Measurements from ENCODE around the gene GPX4. TPM values are rescaled to one million over a fixed set of nuclear protein-coding genes. Genes with fewer than 3 reads are reported as not detected.
"Not testable (repeated sequence)": the region's sequence is repeated elsewhere in the genome, so short reads cannot be mapped to it uniquely, and the experiment has no call there.

Gene GPX4
- total and polyA plus RNA-seq, 2 experiments from 2014 or later, result 351 to 573 TPM

DNA sequence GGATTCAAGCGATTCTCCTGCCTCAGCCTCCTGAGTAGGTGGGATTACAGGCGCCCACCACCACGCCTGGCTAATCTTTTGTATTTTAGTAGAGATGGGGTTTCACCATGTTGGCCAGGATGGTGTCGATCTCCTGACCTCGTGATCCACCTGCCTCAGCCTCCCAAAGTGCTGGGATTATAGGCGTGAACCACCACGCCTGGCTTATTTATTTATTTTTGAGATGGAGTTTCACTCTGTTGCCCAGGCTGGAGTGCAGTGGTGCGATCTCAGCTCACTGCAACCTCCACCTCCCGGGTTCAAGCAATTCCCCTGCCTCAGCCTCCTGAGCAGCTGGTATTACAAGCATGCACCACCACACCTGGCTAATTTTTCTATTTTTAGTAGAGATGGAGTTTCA, 10.9 kb downstream of the GPX4 start:
- not testable (repeated sequence) for H3K9me2 ChIP-seq (ENCODE audit: insufficient read depth); H3K4me1 ChIP-seq (ENCODE audit: insufficient read depth); H2AFZ ChIP-seq; H4K20me1 ChIP-seq (replicated peaks; ENCODE audit: insufficient read depth); DNase-seq (ENCODE audit: low spot score); H3K9me3 Mint-ChIP-seq; H3K4me1 Mint-ChIP-seq; H3K27ac Mint-ChIP-seq; H3K4me2 ChIP-seq; H3K4me3 Mint-ChIP-seq; ATAC-seq; H3K79me2 ChIP-seq (replicated peaks; ENCODE audit: insufficient read depth); H3K27me3 ChIP-seq (ENCODE audit: insufficient read depth); H3F3A ChIP-seq (replicated peaks; ENCODE audit: low read depth); H3K27me3 Mint-ChIP-seq (ENCODE audit: insufficient read depth, low read depth, poor library complexity); H3K4me3 ChIP-seq; H3K36me3 ChIP-seq (ENCODE audit: insufficient read depth)
- 0 out of 2 replicates have a peak overlapping the region, but pooled peaks have one; percentile 50 for H3K27ac ChIP-seq (ENCODE audit: low read depth)
- H3K36me3 Mint-ChIP-seq (ENCODE audit: low read depth), result peaks cover 10% of the 10 kb centered on the region; the same call in 2 of the 3 replicates

DNA sequence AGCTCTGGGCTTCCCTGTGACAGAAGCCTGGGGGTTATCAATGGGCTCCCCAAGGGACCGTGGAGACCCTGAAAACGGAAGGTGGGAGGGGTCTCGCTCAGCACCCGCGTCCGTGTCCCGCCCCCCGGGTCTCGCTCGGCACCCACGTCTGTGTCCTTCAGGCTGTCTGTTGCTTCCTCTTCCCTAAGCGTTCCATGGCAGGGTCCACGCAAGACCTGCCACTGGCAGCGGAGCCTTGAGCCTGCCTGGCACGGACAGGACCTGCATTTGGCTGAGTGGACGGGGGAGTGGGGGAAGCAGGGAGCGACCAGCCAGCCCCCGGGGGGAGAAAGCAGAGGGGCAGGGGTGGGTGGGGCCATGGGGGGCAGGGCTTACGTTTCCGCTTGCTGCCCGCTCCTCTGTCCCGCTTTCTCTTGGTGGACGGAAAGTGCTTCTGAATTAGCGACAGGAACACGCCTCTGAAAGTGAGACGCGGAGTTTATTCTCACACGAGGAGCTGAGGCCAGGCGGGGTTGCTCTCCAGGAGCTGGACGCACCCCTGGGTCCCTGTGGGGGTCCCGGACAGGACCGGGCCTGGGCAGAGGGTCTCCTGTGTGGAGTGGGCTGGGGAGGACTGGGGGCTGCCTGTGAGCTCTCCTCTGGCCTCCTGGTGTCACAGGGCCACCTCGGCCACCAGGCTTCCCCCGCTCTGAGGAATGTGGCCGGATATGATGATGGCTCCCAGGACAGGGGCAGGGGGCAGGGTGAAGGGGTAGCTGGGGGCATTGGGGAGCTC, 12.0 kb downstream of the GPX4 start:
- Histone ChIP-seq H3K36me3 (ENCODE audit: insufficient read depth) (no peaks in the 10 kb centered on the region), H3K27me3 (ENCODE audit: insufficient read depth) (no peaks in the 10 kb centered on the region)
- H3K4me3 Mint-ChIP-seq, result no peak overlapping the region
- no peak for TF ChIP-seq CREB1 (CRISPR knock-in tag; IDR thresholded peaks at IDR 0.05; ENCODE audit: low read depth)
- TF ChIP-seq, protein P1, sequence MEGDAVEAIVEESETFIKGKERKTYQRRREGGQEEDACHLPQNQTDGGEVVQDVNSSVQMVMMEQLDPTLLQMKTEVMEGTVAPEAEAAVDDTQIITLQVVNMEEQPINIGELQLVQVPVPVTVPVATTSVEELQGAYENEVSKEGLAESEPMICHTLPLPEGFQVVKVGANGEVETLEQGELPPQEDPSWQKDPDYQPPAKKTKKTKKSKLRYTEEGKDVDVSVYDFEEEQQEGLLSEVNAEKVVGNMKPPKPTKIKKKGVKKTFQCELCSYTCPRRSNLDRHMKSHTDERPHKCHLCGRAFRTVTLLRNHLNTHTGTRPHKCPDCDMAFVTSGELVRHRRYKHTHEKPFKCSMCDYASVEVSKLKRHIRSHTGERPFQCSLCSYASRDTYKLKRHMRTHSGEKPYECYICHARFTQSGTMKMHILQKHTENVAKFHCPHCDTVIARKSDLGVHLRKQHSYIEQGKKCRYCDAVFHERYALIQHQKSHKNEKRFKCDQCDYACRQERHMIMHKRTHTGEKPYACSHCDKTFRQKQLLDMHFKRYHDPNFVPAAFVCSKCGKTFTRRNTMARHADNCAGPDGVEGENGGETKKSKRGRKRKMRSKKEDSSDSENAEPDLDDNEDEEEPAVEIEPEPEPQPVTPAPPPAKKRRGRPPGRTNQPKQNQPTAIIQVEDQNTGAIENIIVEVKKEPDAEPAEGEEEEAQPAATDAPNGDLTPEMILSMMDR (conservative IDR thresholded peaks at IDR 0.05; ENCODE audit: low read depth in 2 of 2), result no peak
- no peak for TF ChIP-seq NANOG (IDR thresholded peaks at IDR 0.05; ENCODE audit: borderline replicate concordance)
- no peak for TF ChIP-seq POLR2AphosphoS5 (IDR thresholded peaks at IDR 0.05; ENCODE audit: low read depth)
- TF ChIP-seq EZH2 (IDR thresholded peaks at IDR 0.05; ENCODE audit: low read depth, unreplicated experiment), result no peak
- TF ChIP-seq STAT1 (IDR thresholded peaks at IDR 0.05; ENCODE audit: unreplicated experiment), result no peak
- no peak for TF ChIP-seq EZH2phosphoT487 (IDR thresholded peaks at IDR 0.05; ENCODE audit: unreplicated experiment)
- no peak for TF ChIP-seq JUNB (IDR thresholded peaks at IDR 0.05; ENCODE audit: unreplicated experiment)
- no peak for TF ChIP-seq ZNF331 (CRISPR knock-in tag; IDR thresholded peaks at IDR 0.05; ENCODE audit: low read depth)
- TF ChIP-seq, protein P2, sequence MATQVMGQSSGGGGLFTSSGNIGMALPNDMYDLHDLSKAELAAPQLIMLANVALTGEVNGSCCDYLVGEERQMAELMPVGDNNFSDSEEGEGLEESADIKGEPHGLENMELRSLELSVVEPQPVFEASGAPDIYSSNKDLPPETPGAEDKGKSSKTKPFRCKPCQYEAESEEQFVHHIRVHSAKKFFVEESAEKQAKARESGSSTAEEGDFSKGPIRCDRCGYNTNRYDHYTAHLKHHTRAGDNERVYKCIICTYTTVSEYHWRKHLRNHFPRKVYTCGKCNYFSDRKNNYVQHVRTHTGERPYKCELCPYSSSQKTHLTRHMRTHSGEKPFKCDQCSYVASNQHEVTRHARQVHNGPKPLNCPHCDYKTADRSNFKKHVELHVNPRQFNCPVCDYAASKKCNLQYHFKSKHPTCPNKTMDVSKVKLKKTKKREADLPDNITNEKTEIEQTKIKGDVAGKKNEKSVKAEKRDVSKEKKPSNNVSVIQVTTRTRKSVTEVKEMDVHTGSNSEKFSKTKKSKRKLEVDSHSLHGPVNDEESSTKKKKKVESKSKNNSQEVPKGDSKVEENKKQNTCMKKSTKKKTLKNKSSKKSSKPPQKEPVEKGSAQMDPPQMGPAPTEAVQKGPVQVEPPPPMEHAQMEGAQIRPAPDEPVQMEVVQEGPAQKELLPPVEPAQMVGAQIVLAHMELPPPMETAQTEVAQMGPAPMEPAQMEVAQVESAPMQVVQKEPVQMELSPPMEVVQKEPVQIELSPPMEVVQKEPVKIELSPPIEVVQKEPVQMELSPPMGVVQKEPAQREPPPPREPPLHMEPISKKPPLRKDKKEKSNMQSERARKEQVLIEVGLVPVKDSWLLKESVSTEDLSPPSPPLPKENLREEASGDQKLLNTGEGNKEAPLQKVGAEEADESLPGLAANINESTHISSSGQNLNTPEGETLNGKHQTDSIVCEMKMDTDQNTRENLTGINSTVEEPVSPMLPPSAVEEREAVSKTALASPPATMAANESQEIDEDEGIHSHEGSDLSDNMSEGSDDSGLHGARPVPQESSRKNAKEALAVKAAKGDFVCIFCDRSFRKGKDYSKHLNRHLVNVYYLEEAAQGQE (IDR thresholded peaks at IDR 0.05; ENCODE audit: unreplicated experiment), result no peak

More for the DNA sequence above, 12.0 kb downstream of the GPX4 start:
- Mint-ChIP-seq H3K9me3 (no peaks in the 10 kb centered on the region), H3K27me3 (ENCODE audit: insufficient read depth, low read depth, poor library complexity) (peaks cover 6% of the 10 kb centered on the region), H3K27ac (no peak overlapping the region), H3K36me3 (ENCODE audit: low read depth) (peaks cover 10% of the 10 kb centered on the region; the same call in 2 of the 3 replicates), H3K4me1 (peaks cover 2% of the 10 kb centered on the region; the same call in 1 of the 3 replicates)
- no peaks in the 10 kb centered on the region for H3K79me2 ChIP-seq (replicated peaks; ENCODE audit: insufficient read depth)
- no peak for DNase-seq (ENCODE audit: low spot score)
- H3K4me1 ChIP-seq (ENCODE audit: insufficient read depth), result no peaks in the 10 kb centered on the region
- H4K20me1 ChIP-seq (replicated peaks; ENCODE audit: insufficient read depth), result no peaks in the 10 kb centered on the region; the same call in 1 of the 2 replicates
- H3F3A ChIP-seq (replicated peaks; ENCODE audit: low read depth), result 0 out of 2 replicates have a peak, but pooled peaks cover 3% of the 10 kb centered on the region
- no peak overlapping the region for H3K4me3 ChIP-seq
- no peak for ATAC-seq
- no peak overlapping the region for H3K27ac ChIP-seq (ENCODE audit: low read depth)
- no peak overlapping the region for H2AFZ ChIP-seq
- H3K4me2 ChIP-seq, result no peak overlapping the region
- H3K9me2 ChIP-seq (ENCODE audit: insufficient read depth), result no peaks in the 10 kb centered on the region
